ENCODE data around the gene RBM28. TPM values are rescaled to one million over a fixed set of nuclear protein-coding genes. Genes with fewer than 3 reads are reported as not detected.

Gene RBM28
- total RNA-seq, 1 experiment from 2014 or later = 70.0 TPM

DNA sequence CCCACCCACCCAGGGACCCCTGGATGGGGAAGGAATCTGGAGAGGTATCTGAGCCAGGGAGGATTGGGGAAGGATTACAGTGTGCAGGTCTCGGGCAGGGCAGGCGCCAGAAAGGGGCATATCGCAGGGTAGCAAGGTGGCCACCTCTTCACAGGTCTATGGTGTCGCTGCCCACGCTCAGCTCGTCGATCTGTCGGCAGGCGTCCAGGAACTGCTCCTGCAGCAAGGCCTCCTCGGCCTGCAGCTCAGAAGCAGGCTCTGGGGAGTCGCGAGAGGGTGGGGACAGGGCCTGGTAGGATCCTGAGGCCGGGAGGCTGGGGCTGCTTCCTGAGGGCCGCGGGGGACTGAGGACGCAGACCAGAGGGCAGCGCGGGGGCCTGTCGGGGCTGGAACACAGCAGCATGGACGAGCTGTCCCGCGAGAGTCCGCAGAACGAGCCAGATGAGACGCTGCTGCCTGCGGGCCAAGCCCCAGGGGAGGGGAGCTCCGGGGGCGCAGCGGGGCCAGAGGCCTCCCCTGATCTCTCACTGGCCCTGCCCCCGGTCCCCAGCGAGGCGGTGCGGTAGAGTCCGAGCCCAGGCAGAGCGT is 7.1 kb upstream of the RBM28 start:
- Histone ChIP-seq H3K4me1 (ENCODE audit: insufficient read depth, low read length) (no peaks in the 10 kb centered on the region), H3K56ac (ENCODE audit: insufficient read length, low read depth, low read length) (no peak overlapping the region), H4K20me1 (ENCODE audit: control insufficient read depth, insufficient read depth, insufficient read length) (no peaks in the 10 kb centered on the region), H2BK12ac (ENCODE audit: insufficient read length, low read depth, low read length) (no peak overlapping the region), H2BK20ac (ENCODE audit: low read depth, low read length, poor library complexity, severe bottlenecking) (no peak overlapping the region), H2BK120ac (ENCODE audit: low read depth, low read length, poor library complexity, severe bottlenecking) (no peak overlapping the region), H3K23ac (ENCODE audit: insufficient read length, low read depth, low read length) (no peak overlapping the region), H3K27ac (ENCODE audit: insufficient read length, low read depth, low read length) (no peak overlapping the region), H3K79me2 (ENCODE audit: insufficient read depth, low read length) (0 out of 2 replicates have a peak, but pooled peaks cover 1% of the 10 kb centered on the region), H3K27me3 (ENCODE audit: insufficient read depth, low read length) (peaks cover 15% of the 10 kb centered on the region; the same call in 1 of the 2 replicates), H4K8ac (replicated peaks; ENCODE audit: insufficient read length, low read depth, low read length) (no peak overlapping the region), H2BK15ac (ENCODE audit: low read depth, low read length) (no peak overlapping the region), H2BK5ac (ENCODE audit: insufficient read length, low read length) (no peak overlapping the region), H3K4ac (ENCODE audit: low read depth, low read length) (no peak overlapping the region), H3K23me2 (ENCODE audit: insufficient read length, low read depth, low read length, poor library complexity, severe bottlenecking) (peaks cover 3% of the 10 kb centered on the region), H3K4me2 (ENCODE audit: insufficient read depth, insufficient read length, low read length) (no peak overlapping the region), H3T11ph (ENCODE audit: low read length) (no peak overlapping the region), H3K14ac (ENCODE audit: insufficient read depth, low read length) (no peak overlapping the region), H3K9me3 (ENCODE audit: control insufficient read depth, low read depth, low read length) (no peaks in the 10 kb centered on the region), H2AK5ac (ENCODE audit: insufficient read length, low read length) (no peak overlapping the region), H3K79me1 (ENCODE audit: insufficient read depth, low read depth, low read length, poor library complexity, severe bottlenecking) (no peaks in the 10 kb centered on the region), H3K18ac (ENCODE audit: insufficient read length, low read depth, low read length) (no peak overlapping the region), H2AFZ (ENCODE audit: low read length) (no peak overlapping the region), H4K5ac (ENCODE audit: insufficient read length, low read depth, low read length) (no peak overlapping the region), H3K9ac (ENCODE audit: extremely low read depth, insufficient read length, low read length) (no peak overlapping the region), H4K91ac (ENCODE audit: insufficient read length, low read depth, low read length) (no peak overlapping the region)
- H3K36me3 Mint-ChIP-seq (ENCODE audit: insufficient read depth in 1 of 3, low read depth in 3 of 3) = no peaks in the 10 kb centered on the region
- no peaks in the 10 kb centered on the region for H3K9me3 Mint-ChIP-seq
- peaks cover 3 to 9% of the 10 kb centered on the region in 2 experiments; a peak in 3 of 4 replicates for H3K4me1 Mint-ChIP-seq
- no CpG with 5 or more reads among the region's 35 CpGs for WGBS (ENCODE audit: extremely low coverage, insufficient read length, low lambda C conversion rate)
- peaks cover 83% of the 10 kb centered on the region for H3K27me3 Mint-ChIP-seq (ENCODE audit: low read depth)
- no peak for DNase-seq
- no peak overlapping the region for H3K4me3 Mint-ChIP-seq
- H3K27ac Mint-ChIP-seq = no peak overlapping the region
- TF ChIP-seq CTCF (conservative IDR thresholded peaks at IDR 0.05) = no peak
